Activated CD4-positive, alpha-beta T cell treated with anti-CD3 and anti-CD28 coated beads, Interleukin-2, amount 50 U/mL, for 48 hours (primary cell): ENCODE results near the gene FITM2.
"Not testable (repeated sequence)": the region's sequence is repeated elsewhere in the genome, so short reads cannot be mapped to it uniquely, and the experiment has no call there.

ENCODE experiments used
- DNase-seq, 2 experiments: peaks; one replicate each; pipeline ENCODE4 v3.0.0-alpha.2; 2020

The FITM2 gene

DNA sequence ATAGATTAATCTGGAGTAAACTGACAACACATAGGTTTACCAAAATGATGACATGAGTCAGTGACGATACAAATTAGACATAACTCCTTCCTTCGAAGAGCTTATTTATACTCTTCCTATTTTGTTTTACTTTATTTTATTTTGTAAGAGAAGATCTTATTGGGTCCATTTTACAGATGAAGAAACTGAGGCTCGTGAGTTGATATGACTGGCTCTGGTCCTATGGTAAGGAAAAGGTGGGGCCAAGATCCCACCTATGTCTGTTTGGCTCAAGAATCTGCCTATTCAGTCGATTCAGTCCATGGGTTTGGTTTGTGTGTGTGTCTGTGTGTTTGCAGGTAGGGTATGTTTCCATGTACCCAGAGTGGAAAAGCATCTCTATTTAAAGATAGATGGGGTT lies 17.4 kb upstream of the FITM2 start:
- DNase-seq: no peak

DNA sequence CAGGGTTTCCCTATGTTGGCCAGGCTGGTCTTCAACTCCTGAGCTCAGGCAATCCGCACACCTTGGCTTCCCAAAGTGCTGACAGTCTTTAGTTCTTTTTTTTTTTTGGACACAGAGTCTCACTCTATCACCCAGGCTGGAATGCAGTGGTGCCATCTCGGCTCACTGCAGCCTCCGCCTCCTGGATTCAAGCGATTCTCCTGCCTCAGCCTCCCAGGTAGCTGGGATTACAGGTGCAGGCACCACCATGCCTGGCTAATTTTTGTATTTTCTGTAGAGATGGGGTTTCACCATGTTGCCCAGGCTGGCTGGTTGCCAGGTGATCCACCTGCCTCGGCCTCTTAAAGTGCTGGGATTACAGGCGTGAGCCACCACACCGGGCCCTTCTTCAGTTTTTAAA lies 16.7 kb upstream of the FITM2 start:
- DNase-seq: not testable (repeated sequence)

- DNase-seq: peak; percentile 22 to 34
Measured at GRCh38 chr20:44326391-44327159, 15.6 kb upstream of the FITM2 start.

DNA sequence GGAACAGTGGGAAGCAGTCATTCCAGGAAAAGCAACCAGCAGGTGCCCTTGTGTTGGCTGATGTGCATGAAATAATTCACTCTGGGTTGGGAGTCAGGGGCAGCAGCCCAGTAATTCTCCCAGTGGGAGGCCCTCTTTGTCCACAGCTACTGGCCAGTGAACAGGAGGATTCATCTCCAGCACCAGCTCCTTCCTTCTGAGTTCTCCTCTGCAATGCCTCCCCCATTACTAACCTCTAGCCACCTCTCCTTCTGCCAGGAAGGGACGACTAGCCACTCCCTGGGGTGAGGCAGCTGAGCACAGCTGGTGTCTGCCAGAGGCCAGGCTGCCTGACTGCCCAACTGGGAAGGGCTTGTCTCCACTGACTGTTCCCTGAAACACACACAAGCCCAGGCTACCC lies 13.3 kb upstream of the FITM2 start:
- DNase-seq: no peak

GRCh38 chr20:44319839-44320422 lies 8.9 kb upstream of the FITM2 start:
- no peak for DNase-seq

- no peak for DNase-seq
Measured at GRCh38 chr20:44314870-44315269, 3.9 kb upstream of the FITM2 start.

DNA sequence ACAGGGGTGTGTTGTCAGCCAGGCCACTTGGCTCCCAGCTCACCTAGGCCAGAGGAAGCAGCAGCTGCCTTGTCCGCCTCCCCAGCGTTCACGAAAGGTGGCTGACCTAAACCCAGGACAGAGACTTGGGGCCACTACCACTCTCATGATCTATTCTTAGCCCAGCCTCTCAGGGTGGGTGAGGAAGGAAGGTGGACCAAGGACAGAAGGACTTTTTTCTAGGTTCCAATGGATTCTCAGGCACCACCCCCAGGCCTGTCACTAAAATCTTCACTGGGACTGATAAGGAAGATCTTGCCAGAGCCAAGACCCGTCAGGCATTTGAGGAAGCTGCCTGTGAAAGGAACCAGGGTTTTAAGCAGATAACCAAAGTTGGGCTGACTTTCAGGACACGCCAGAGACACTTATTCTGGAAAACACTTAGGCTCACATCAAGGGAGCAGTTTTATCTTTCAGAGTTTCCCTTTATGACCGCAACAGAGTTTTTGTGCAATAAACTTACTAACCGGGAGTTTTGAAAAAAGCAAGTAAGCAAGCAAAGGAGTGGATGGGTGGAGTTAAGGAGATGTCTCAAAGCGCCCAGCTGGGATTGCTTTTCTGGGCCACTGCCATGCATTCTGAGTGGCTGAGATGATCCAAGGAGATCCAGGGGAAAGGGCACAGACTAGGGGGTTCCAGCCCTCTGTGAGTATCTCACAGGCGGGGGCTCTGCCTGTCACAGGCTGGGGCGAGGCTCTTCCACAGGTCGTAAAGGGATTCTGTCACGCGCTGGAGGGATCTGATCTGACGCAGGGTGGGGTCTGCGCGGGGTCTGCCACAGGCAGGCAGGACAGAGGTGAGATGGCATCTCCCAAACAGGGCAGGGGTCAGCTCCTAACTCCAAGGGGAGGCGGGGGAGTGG lies 989 bp downstream of the FITM2 start:
- no peak for DNase-seq

- no peak for DNase-seq
Measured at GRCh38 chr20:44306927-44307326, 4.1 kb downstream of the FITM2 start.

DNA sequence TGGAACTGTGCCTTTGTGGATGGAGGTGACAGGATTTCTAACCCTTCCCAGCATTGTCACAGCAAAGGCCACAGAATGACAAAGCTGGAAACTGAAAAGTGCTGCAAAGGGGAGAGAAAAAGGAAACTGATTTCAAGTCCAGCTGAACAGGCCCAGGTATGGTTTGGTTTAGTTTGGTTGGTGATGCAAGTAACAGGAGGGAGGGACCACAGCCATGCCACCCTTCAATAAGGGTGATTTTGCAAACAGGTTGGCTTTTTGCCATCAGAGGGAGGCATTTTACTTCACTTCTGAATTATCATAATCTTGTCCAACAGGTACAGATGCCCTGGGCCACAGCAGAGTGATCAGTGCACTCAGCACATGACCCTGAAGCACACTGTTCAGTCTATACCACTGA lies 6.6 kb downstream of the FITM2 start:
- DNase-seq: no peak

DNA sequence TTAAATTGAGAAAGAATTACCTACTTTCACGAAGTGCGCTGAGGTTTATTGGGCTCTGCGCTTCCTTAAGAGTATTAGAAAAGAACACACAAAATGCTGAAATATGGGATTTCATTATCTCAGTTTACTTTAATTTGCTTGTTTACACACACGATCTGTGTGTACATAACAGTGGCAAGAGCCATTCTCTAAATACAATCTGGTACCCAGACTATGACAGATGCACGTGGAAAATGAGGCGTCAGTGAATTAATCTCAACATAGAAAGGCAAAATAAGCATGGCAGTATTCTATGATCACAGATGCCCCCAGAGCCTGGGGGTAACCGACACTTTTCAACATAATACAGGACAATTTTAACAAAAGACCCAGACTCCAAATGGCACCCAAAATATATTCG lies 8.3 kb downstream of the FITM2 start:
- no peak for DNase-seq

GRCh38 chr20:44302026-44302669 lies 8.9 kb downstream of the FITM2 start:
- no peak for DNase-seq

- DNase-seq: no peak
Measured at GRCh38 chr20:44301285-44301684, 9.7 kb downstream of the FITM2 start.

DNA sequence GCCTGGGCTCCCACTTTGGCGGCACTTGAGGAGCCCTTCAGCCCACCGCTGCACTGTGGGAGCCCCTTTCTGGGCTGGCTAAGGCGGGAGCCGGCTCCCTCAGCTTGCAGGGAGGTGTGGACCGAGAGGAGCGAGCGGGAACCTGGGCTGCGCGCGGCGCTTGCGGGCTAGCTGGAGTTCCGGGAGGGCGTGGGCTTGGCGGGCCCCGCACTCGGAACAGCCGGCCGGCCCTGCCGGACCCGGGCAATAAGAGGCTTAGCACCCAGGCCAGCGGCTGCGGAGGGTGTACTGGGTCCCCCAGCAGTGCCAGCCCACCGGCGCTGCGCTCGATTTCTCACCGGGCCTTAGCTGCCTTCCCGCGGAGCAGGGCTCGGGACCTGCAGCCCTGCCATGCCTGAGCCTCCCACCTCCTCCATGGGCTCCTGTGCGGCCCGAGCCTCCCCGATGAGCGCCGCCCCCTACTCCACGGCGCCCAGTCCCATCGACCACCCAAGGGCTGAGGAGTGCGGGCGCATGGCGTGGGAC lies 11.9 kb downstream of the FITM2 start:
- DNase-seq: not testable (repeated sequence)

DNA sequence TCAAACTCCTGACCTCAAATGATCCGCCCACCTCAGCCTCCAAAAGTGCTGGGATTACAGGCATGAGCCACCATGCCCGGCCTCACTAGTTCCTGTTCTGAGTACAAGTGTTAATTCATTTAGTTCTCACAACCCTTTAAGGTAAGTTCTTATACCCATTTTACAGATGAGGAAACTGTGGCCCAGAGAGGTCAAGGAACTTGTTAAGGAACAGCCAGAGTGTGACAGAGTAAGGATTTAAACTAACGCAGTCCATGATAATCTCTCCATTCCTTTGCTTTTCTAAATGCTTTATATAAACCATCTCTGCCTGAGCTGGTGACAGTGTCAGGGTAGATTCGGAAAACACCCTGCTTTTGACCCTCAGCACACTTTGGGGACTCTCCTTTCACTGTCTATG lies 13.3 kb downstream of the FITM2 start:
- no peak for DNase-seq

GRCh38 chr20:44296011-44296410 lies 15.0 kb downstream of the FITM2 start:
- no peak for DNase-seq

DNA sequence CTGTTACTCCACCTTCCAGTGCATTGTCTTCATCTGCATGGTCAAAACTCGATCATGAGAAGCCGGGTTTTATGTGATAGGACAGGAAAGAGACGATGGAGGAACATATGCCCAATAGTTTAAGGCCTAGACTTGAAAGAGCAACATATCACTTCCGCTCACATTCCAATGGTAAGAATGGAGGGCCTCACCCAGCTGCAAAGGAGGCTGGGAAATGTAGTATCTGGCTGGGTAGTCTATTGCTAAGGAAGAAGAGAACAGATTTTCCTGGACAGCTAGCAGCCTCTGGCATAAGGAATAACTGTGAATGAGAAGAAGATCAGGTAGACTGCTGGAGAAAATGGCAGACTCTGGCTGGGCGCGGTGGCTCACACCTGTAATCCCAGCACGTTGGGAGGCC lies 19.2 kb downstream of the FITM2 start:
- no peak for DNase-seq

- DNase-seq: no peak
Measured at GRCh38 chr20:44288252-44288651, 22.8 kb downstream of the FITM2 start.

GRCh38 chr20:44287272-44288097 lies 23.5 kb downstream of the FITM2 start:
- no peak for DNase-seq

DNA sequence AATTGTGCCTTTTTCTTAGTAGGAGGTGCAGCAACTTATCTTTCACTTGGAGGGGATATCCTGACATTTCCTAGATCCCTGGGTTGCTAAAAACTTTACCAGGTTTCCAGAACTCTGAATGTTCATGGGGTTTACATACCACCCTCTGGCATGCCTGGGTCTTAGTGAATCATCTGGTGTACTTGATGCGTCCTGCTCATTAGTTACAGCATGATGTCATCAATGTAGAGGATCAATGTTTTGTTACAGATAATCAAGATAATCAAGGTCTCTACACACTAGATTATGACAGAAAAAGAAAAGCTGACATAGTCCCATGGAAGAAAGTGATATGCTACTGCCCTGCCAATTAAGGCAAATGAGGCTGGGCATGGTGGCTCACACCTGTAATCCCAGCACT lies 27.0 kb downstream of the FITM2 start:
- DNase-seq: no peak

GRCh38 chr20:44282192-44282591 lies 28.8 kb downstream of the FITM2 start:
- DNase-seq: no peak

DNA sequence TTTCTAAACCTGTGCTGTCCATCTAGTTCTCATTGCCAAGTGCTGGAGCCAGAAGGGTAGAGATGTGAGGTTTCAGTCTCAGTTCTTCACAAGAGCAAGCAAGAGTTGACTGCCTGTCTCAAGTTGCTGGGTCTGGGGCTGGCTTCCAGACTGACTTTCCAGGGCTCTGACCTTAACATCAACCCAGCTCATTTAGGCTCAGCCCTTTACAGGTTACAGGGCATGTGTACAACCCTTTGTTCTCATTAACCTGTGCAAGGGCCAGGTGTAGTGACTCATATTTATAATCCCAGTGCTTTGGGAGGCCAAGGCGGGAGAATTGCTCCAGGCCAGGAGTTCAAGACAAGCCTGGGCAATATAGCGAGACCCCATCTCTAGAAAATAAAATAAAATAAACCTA lies 30.6 kb downstream of the FITM2 start:
- DNase-seq: no peak

DNA sequence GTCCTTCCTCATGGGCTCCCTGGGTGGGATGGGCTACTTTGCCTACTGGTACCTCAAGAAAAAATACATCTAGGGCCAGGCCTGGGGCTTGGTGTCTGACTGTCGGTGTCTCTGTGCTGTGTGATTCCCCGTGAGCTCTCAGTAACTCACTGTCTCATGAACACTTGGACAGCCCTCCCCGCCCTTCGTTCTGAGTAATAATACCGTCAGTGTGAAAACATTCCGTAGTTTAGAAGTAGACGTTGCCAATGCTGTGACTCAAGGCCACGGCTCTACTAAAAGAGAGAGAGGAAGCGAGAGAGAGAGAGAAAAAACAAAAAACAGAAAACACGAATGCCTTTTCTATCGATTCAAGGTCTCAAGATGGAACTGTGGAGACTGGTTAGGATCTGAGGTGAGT lies 31.8 kb downstream of the FITM2 start:
- no peak for DNase-seq
